Natural killer cell (primary cell): ENCODE results near the gene NDUFAF4. TPM values are rescaled to one million over a fixed set of nuclear protein-coding genes. Genes with fewer than 3 reads are reported as not detected.

Experiments
- ATAC-seq, 3 donors: fragments of 150-1000 bp in 2 of 3; fragments of 200-7000 bp in 1 of 3; cut with Tn5 transposase; 1 replicate in 1 of 3; 2 replicates in 2 of 3; pipeline ENCODE4 v1.10.0; 2021; ENCODE audit warnings: mild to moderate bottlenecking in 2 of 3, moderate library complexity in 2 of 3
- DNase-seq, 2 donors: peaks; one replicate each; pipeline versions ENCODE4 v3.0.0 to v3.0.0-alpha.2; 2013 to 2021; ENCODE audit warnings: mixed read lengths in 1 of 2
- H3K27ac ChIP-seq: one replicate; pipeline ENCODE4 v1.5.1; 2013; ENCODE audit warnings: mild to moderate bottlenecking, low read length
- H3K27me3 ChIP-seq: one replicate; pipeline ENCODE4 v1.6.1; 2013; ENCODE audit warnings: low read length; ENCODE audit not compliant: control insufficient read depth, insufficient read depth
- H3K36me3 ChIP-seq: one replicate; pipeline ENCODE4 v1.6.1; 2013; ENCODE audit warnings: low read length; ENCODE audit not compliant: control insufficient read depth, insufficient read depth
- H3K4me1 ChIP-seq: one replicate; pipeline ENCODE4 v1.6.1; 2013; ENCODE audit warnings: low read length; ENCODE audit not compliant: control insufficient read depth, insufficient read depth
- H3K4me3 ChIP-seq: one replicate; pipeline ENCODE4 v1.5.1; 2013; ENCODE audit warnings: low read length
- H3K9me3 ChIP-seq: one replicate; pipeline ENCODE4 v1.6.1; 2013; ENCODE audit warnings: low read length; ENCODE audit not compliant: control insufficient read depth, insufficient read depth
- H3K27ac Mint-ChIP-seq, 2 donors: one replicate each; pipeline ENCODE4 v1.8.0; 2022; ENCODE audit warnings: mild to moderate bottlenecking in 2 of 2, mixed read lengths in 2 of 2, moderate library complexity in 1 of 2
- H3K27me3 Mint-ChIP-seq, 2 donors: one replicate each; pipeline ENCODE4 v1.8.0; 2022; ENCODE audit warnings: low read depth in 2 of 2, mixed read lengths in 2 of 2
- H3K36me3 Mint-ChIP-seq: one replicate; pipeline ENCODE4 v1.8.0; 2022; ENCODE audit warnings: mixed read lengths
- H3K4me1 Mint-ChIP-seq, 2 donors: one replicate each; pipeline ENCODE4 v1.8.0; 2022; ENCODE audit warnings: mixed read lengths in 2 of 2
- H3K4me3 Mint-ChIP-seq: one replicate; pipeline ENCODE4 v1.8.0; 2022; ENCODE audit warnings: mild to moderate bottlenecking, moderate library complexity, mixed read lengths
- H3K9me3 Mint-ChIP-seq, 2 donors: one replicate each; pipeline ENCODE4 v1.8.0; 2022; ENCODE audit warnings: mixed read lengths in 2 of 2
- WGBS: methylation state at CpG from one replicate; pipeline ENCODE4 v1.1.7; 2013; ENCODE audit warnings: missing lambda C conversion rate; ENCODE audit not compliant: insufficient coverage; 5-methylcytosine and 5-hydroxymethylcytosine counted together
- intact Hi-C: fragments of 100-400 bp; cut with micrococcal nuclease; formaldehyde crosslinking; loops from one replicate; pipeline ENCODE4 v1.14.2; 2022
- total RNA-seq, 4 donors: library from RNA; stranded (reverse); fragments of 120-200 nt in 1 of 4; gene quantifications; one replicate each; pipeline versions ENCODE4 v1.2.3 to v1.2.4, GENCODE V29; 2013 to 2022
- TF ChIP-seq, protein P1 (sequence below): fragments of 200-600 bp; IDR thresholded peaks from one replicate; pipeline ENCODE4 v1.8.0; 2022; ENCODE audit warnings: antibody characterized with exemption

Gene NDUFAF4
- total RNA-seq, 3 donors from 2014 or later (not counting 1 experiment from before 2014, with no cell fraction given) = 23.8 to 30.9 (median 29.8) TPM

DNA sequence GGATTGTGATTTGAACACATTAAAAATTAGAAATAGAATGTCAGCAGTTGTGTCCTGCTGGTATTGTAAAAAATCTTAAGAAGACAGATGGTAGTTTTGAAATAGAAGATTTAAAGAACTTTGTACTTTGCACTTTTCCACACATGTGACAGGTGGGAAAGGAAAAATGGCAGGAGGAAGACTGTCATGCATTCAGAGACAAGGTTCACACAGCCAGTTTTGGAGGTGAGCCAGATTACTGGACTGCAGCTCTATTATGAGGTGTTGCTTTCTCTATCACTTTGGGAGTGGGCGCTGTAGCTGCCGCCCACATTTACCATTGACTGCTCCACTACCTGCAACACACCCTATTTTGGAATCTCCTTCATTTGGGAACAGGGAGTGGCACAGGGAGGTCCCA, 12.1 kb upstream of the NDUFAF4 start:
- H3K4me1 Mint-ChIP-seq = no peaks in the 10 kb centered on the region
- H3K27me3 Mint-ChIP-seq = peaks cover 34 to 71% of the 10 kb centered on the region in 2 donors
- no peaks in the 10 kb centered on the region for H3K4me1 ChIP-seq
- 100% methylated on average over 2 of the region's 2 CpGs for WGBS
- H3K27me3 ChIP-seq = peaks cover 8% of the 10 kb centered on the region
- no peaks in the 10 kb centered on the region for H3K36me3 ChIP-seq
- no peak overlapping the region for H3K27ac Mint-ChIP-seq
- no peaks in the 10 kb centered on the region for H3K9me3 Mint-ChIP-seq
- H3K4me3 ChIP-seq = no peak overlapping the region
- intact Hi-C loops = no loop called here
- no peaks in the 10 kb centered on the region for H3K9me3 ChIP-seq
- H3K36me3 Mint-ChIP-seq = no peaks in the 10 kb centered on the region
- ATAC-seq (no peak), DNase-seq (no peak)
- no peak overlapping the region for H3K4me3 Mint-ChIP-seq
- H3K27ac ChIP-seq = no peak overlapping the region
- TF ChIP-seq, protein P1, sequence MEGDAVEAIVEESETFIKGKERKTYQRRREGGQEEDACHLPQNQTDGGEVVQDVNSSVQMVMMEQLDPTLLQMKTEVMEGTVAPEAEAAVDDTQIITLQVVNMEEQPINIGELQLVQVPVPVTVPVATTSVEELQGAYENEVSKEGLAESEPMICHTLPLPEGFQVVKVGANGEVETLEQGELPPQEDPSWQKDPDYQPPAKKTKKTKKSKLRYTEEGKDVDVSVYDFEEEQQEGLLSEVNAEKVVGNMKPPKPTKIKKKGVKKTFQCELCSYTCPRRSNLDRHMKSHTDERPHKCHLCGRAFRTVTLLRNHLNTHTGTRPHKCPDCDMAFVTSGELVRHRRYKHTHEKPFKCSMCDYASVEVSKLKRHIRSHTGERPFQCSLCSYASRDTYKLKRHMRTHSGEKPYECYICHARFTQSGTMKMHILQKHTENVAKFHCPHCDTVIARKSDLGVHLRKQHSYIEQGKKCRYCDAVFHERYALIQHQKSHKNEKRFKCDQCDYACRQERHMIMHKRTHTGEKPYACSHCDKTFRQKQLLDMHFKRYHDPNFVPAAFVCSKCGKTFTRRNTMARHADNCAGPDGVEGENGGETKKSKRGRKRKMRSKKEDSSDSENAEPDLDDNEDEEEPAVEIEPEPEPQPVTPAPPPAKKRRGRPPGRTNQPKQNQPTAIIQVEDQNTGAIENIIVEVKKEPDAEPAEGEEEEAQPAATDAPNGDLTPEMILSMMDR = no peak

DNA sequence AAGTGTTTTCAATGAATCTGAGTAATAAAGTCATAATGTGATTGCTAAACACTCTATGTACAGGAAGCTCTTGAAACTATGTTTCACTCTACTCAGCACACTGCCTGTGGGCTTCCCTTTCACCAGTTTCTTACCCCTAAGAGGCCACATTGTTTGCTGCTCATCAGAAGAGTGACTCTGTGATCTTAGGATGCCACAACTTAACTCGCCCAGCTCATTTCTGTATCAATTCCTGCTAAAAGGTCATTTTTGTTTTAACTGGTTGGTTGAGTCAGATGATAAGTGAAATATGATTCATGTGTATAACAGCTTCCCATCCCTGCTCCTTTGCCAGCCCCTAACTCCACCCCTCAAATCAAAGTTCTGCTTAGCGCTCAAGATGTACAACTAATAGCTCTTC, 9.8 kb upstream of the NDUFAF4 start:
- Histone ChIP-seq H3K36me3 (no peaks in the 10 kb centered on the region), H3K4me3 (no peak overlapping the region), H3K27ac (no peak overlapping the region), H3K9me3 (no peaks in the 10 kb centered on the region), H3K27me3 (peaks cover 7% of the 10 kb centered on the region), H3K4me1 (no peaks in the 10 kb centered on the region)
- DNase-seq = no peak
- no peaks in the 10 kb centered on the region for H3K36me3 Mint-ChIP-seq
- H3K4me1 Mint-ChIP-seq = no peaks in the 10 kb centered on the region
- intact Hi-C loops = no loop called here
- no peaks in the 10 kb centered on the region for H3K9me3 Mint-ChIP-seq
- no peak overlapping the region for H3K27ac Mint-ChIP-seq
- WGBS = no CpG with 5 or more reads among the region's 2 CpGs
- no peak overlapping the region for H3K4me3 Mint-ChIP-seq
- TF ChIP-seq, protein P1 = no peak
- ATAC-seq = no peak
- H3K27me3 Mint-ChIP-seq = peaks cover 39 to 57% of the 10 kb centered on the region in 2 donors

DNA sequence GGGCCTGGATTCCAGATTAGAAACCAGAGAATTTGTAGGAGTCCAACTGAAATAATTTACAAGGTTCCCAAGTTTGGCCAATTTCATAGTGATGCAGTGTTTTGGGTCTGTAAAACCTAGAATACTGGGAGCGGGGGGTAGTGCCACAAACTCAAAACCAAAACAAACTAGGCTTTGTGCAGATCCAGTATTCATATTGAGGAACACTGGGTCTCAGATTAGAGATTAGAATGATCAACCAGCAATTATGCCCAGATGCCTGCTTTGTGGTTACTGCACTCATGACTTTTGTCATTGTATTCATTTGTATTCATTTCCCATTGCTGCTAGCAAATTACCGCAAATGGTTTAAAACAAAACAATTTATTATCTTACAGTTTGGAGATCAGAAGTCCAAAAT, 3.2 kb upstream of the NDUFAF4 start:
- peaks cover 16 to 17% of the 10 kb centered on the region in 2 donors for H3K4me1 Mint-ChIP-seq
- ATAC-seq (no peak), DNase-seq (no peak)
- Histone ChIP-seq H3K4me3 (no peak overlapping the region), H3K36me3 (peaks cover 5% of the 10 kb centered on the region), H3K27ac (no peak overlapping the region), H3K4me1 (peaks cover 5% of the 10 kb centered on the region), H3K9me3 (no peaks in the 10 kb centered on the region), H3K27me3 (peaks cover 4% of the 10 kb centered on the region)
- H3K27me3 Mint-ChIP-seq = peaks cover 23 to 32% of the 10 kb centered on the region in 2 donors
- H3K36me3 Mint-ChIP-seq = no peaks in the 10 kb centered on the region
- TF ChIP-seq, protein P1 = no peak
- no peaks in the 10 kb centered on the region for H3K9me3 Mint-ChIP-seq
- WGBS = 100% methylated on average over 1 of the region's 2 CpGs
- H3K27ac Mint-ChIP-seq = no peak overlapping the region
- intact Hi-C loops = no loop called here
- H3K4me3 Mint-ChIP-seq = no peak overlapping the region

DNA sequence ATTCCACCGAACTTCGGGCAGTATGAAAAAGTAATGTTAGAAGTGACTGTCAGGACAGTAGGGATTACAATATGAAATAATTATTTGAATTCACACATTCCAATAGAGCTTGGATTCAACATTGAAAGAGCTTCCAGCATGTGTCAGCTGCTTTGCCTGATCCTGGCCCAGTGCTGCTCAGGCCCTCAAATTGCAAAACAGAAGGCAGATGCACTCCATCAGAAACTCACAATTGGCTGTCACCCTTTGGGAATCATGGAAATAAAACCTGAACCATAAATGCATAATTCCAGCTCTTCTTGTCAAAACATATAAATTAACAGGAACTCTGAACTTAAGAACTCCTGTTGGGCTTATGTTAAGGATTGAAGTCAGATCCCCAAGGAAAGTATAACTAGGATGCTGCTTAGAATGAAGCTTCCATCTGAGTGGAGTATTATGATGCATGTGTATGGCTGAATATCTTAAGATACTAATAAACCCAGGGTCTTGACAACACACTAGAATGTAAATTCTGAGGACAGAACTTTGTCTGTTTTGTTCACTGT, 1.8 kb upstream of the NDUFAF4 start:
- TF ChIP-seq, protein P1 = no peak
- Histone ChIP-seq H3K4me3 (no peak overlapping the region), H3K27me3 (peaks cover 4% of the 10 kb centered on the region), H3K9me3 (no peaks in the 10 kb centered on the region), H3K4me1 (peaks cover 5% of the 10 kb centered on the region), H3K27ac (no peak overlapping the region), H3K36me3 (peaks cover 16% of the 10 kb centered on the region)
- Mint-ChIP-seq H3K4me1 (peaks cover 18 to 19% of the 10 kb centered on the region in 2 donors), H3K9me3 (no peaks in the 10 kb centered on the region), H3K36me3 (no peaks in the 10 kb centered on the region), H3K27me3 (peaks cover 15 to 19% of the 10 kb centered on the region in 2 donors), H3K4me3 (no peak overlapping the region), H3K27ac (no peak overlapping the region)
- 100% methylated on average over 1 of the region's 2 CpGs for WGBS
- ATAC-seq (no peak), DNase-seq (no peak)
- intact Hi-C loops = loop anchor here (5.0 kb wide), 1 partner anchor 158 kb away; no protein-coding TSS in a partner anchor
